ENCODE data around the gene CEP83. TPM values are rescaled to one million over a fixed set of nuclear protein-coding genes. Genes with fewer than 3 reads are reported as not detected.
"Not testable (repeated sequence)": the region's sequence is repeated elsewhere in the genome, so short reads cannot be mapped to it uniquely, and the experiment has no call there.

The CEP83 gene
- total RNA-seq, 1 donor from 2014 or later, result 3.2 TPM

GRCh38 chr12:94380507-94380906 is 79.2 kb downstream of the CEP83 start:
- no peak for DNase-seq (ENCODE audit: low read depth in 2 of 2)

- no peak for DNase-seq (ENCODE audit: low read depth in 2 of 2)
Measured at GRCh38 chr12:94379479-94380113, 80.1 kb downstream of the CEP83 start.

- DNase-seq (ENCODE audit: low read depth in 2 of 2), result no peak
Measured at GRCh38 chr12:94377599-94377998, 82.1 kb downstream of the CEP83 start.

GRCh38 chr12:94374124-94374523 is 85.5 kb downstream of the CEP83 start:
- no peak for DNase-seq (ENCODE audit: low read depth in 2 of 2)

- DNase-seq (ENCODE audit: low read depth in 2 of 2), result peak in 1 of 2 donors; percentile 5
Measured at GRCh38 chr12:94372461-94372860, 87.2 kb downstream of the CEP83 start.

- DNase-seq (ENCODE audit: low read depth in 2 of 2), result no peak
Measured at GRCh38 chr12:94362653-94363052, 97.0 kb downstream of the CEP83 start.

- DNase-seq (ENCODE audit: low read depth in 2 of 2), result no peak
Measured at GRCh38 chr12:94359761-94360160, 99.9 kb downstream of the CEP83 start.

GRCh38 chr12:94353130-94353529 is 106.5 kb downstream of the CEP83 start:
- no peak for DNase-seq (ENCODE audit: low read depth in 2 of 2)

GRCh38 chr12:94340573-94340972 is 119.1 kb downstream of the CEP83 start:
- no peak for DNase-seq (ENCODE audit: low read depth in 2 of 2)

GRCh38 chr12:94338006-94338794 is 121.5 kb downstream of the CEP83 start:
- DNase-seq (ENCODE audit: low read depth in 2 of 2), result no peak

GRCh38 chr12:94336211-94336925 is 123.3 kb downstream of the CEP83 start:
- DNase-seq (ENCODE audit: low read depth in 2 of 2), result peak in 1 of 2 donors; percentile 69

- DNase-seq (ENCODE audit: low read depth in 2 of 2), result no peak
Measured at GRCh38 chr12:94333396-94333795, 126.3 kb downstream of the CEP83 start.

GRCh38 chr12:94329366-94329765 is 130.3 kb downstream of the CEP83 start:
- DNase-seq (ENCODE audit: low read depth in 2 of 2), result peak; percentile 15 to 39

- no peak for DNase-seq (ENCODE audit: low read depth in 2 of 2)
Measured at GRCh38 chr12:94327809-94328208, 131.9 kb downstream of the CEP83 start.

GRCh38 chr12:94326727-94327126 is 132.9 kb downstream of the CEP83 start:
- peak in 1 of 2 donors; percentile 33 for DNase-seq (ENCODE audit: low read depth in 2 of 2)

GRCh38 chr12:94326234-94326633 is 133.4 kb downstream of the CEP83 start:
- DNase-seq (ENCODE audit: low read depth in 2 of 2), result no peak

GRCh38 chr12:94322346-94322745 is 137.3 kb downstream of the CEP83 start:
- no peak for DNase-seq (ENCODE audit: low read depth in 2 of 2)

- DNase-seq (ENCODE audit: low read depth in 2 of 2), result no peak
Measured at GRCh38 chr12:94320109-94320508, 139.6 kb downstream of the CEP83 start.

- DNase-seq (ENCODE audit: low read depth in 2 of 2), result no peak
Measured at GRCh38 chr12:94318181-94318580, 141.5 kb downstream of the CEP83 start.

GRCh38 chr12:94316600-94316999 is 143.1 kb downstream of the CEP83 start:
- not testable (repeated sequence) for DNase-seq (ENCODE audit: low read depth in 2 of 2)

- no peak for DNase-seq (ENCODE audit: low read depth in 2 of 2)
Measured at GRCh38 chr12:94312378-94312777, 147.3 kb downstream of the CEP83 start.

GRCh38 chr12:94309373-94309772 is 150.3 kb downstream of the CEP83 start:
- no peak for DNase-seq (ENCODE audit: low read depth in 2 of 2)

Measured in lung microvascular endothelial cell (primary cell).